ENCODE data around the gene LGALS7. TPM values are rescaled to one million over a fixed set of nuclear protein-coding genes. Genes with fewer than 3 reads are reported as not detected.
"Not testable (repeated sequence)": the region's sequence is repeated elsewhere in the genome, so short reads cannot be mapped to it uniquely, and the experiment has no call there.

Gene LGALS7
- total and polyA plus RNA-seq, 5 donors from 2014 or later, result not detected

- Mint-ChIP-seq H3K4me1 (peaks cover 0 to 5% (median 4%) of the 10 kb centered on the region in 4 donors), H3K27ac (no peak overlapping the region), H3K27me3 (no peaks in the 10 kb centered on the region), H3K4me3 (peak overlapping the region in 1 of 4 donors; percentile 30), H3K9me3 (peaks cover 0 to 2% (median 0%) of the 10 kb centered on the region in 7 donors), H3K36me3 (no peaks in the 10 kb centered on the region)
- Histone ChIP-seq H3K4me1 (ENCODE audit: control insufficient read depth, insufficient read depth, low read length, poor library complexity, severe bottlenecking) (peaks cover 8% of the 10 kb centered on the region), H3K27ac (ENCODE audit: insufficient read depth, low read length, poor library complexity, severe bottlenecking) (no peak overlapping the region), H3K4me3 (ENCODE audit: low read depth, low read length) (no peak overlapping the region), H3K27me3 (ENCODE audit: control insufficient read depth, insufficient read depth, low read length) (no peaks in the 10 kb centered on the region), H3K36me3 (ENCODE audit: control insufficient read depth, insufficient read depth, low read length) (no peaks in the 10 kb centered on the region), H3K9me3 (ENCODE audit: control insufficient read depth in 2 of 2, low read length in 2 of 2) (no peaks in the 10 kb centered on the region)
- no peak for ATAC-seq (ENCODE audit: low read depth in 2 of 2)
- no peak for DNase-seq
These were observed 22.2 kb upstream of the LGALS7 start for GRCh38 chr19:38795549-38795948.

- H3K27ac ChIP-seq (ENCODE audit: insufficient read depth, low read length, poor library complexity, severe bottlenecking), result no peak overlapping the region
- ATAC-seq (ENCODE audit: low read depth in 2 of 2) (no peak), DNase-seq (no peak)
- Mint-ChIP-seq H3K4me3 (peak overlapping the region in 2 of 4 donors; percentile 73 to 76), H3K9me3 (peaks cover 0 to 2% (median 0%) of the 10 kb centered on the region in 7 donors), H3K4me1 (peaks cover 0 to 5% (median 4%) of the 10 kb centered on the region in 4 donors), H3K36me3 (no peaks in the 10 kb centered on the region), H3K27me3 (no peaks in the 10 kb centered on the region), H3K27ac (peak overlapping the region in 2 of 3 donors; percentile 77 to 83)
- H3K4me1 ChIP-seq (ENCODE audit: control insufficient read depth, insufficient read depth, low read length, poor library complexity, severe bottlenecking), result peaks cover 8% of the 10 kb centered on the region
- H3K4me3 ChIP-seq (ENCODE audit: low read depth, low read length), result no peak overlapping the region
- H3K9me3 ChIP-seq (ENCODE audit: control insufficient read depth in 2 of 2, low read length in 2 of 2), result no peaks in the 10 kb centered on the region
- no peaks in the 10 kb centered on the region for H3K36me3 ChIP-seq (ENCODE audit: control insufficient read depth, insufficient read depth, low read length)
- no peaks in the 10 kb centered on the region for H3K27me3 ChIP-seq (ENCODE audit: control insufficient read depth, insufficient read depth, low read length)
These were observed 20.4 kb upstream of the LGALS7 start for GRCh38 chr19:38793671-38794070.

GRCh38 chr19:38793177-38793576 lies 19.9 kb upstream of the LGALS7 start:
- Histone ChIP-seq H3K4me1 (ENCODE audit: control insufficient read depth, insufficient read depth, low read length, poor library complexity, severe bottlenecking) (peaks cover 8% of the 10 kb centered on the region), H3K9me3 (ENCODE audit: control insufficient read depth in 2 of 2, low read length in 2 of 2) (no peaks in the 10 kb centered on the region), H3K27me3 (ENCODE audit: control insufficient read depth, insufficient read depth, low read length) (no peaks in the 10 kb centered on the region), H3K36me3 (ENCODE audit: control insufficient read depth, insufficient read depth, low read length) (no peaks in the 10 kb centered on the region), H3K4me3 (ENCODE audit: low read depth, low read length) (no peak overlapping the region), H3K27ac (ENCODE audit: insufficient read depth, low read length, poor library complexity, severe bottlenecking) (no peak overlapping the region)
- H3K4me1 Mint-ChIP-seq, result peaks cover 0 to 5% (median 4%) of the 10 kb centered on the region in 4 donors
- peak overlapping the region in 1 of 3 donors; percentile 77 for H3K27ac Mint-ChIP-seq
- H3K9me3 Mint-ChIP-seq, result peaks cover 0 to 2% (median 0%) of the 10 kb centered on the region in 7 donors
- DNase-seq, result peak in 1 of 3 donors; percentile 12
- H3K27me3 Mint-ChIP-seq, result no peaks in the 10 kb centered on the region
- H3K36me3 Mint-ChIP-seq, result no peaks in the 10 kb centered on the region
- no peak for ATAC-seq (ENCODE audit: low read depth in 2 of 2)
- H3K4me3 Mint-ChIP-seq, result peak overlapping the region; percentile 61 to 76 (median 66)

GRCh38 chr19:38792250-38793111 lies 19.2 kb upstream of the LGALS7 start:
- peak overlapping the region; percentile 61 to 76 (median 66) for H3K4me3 Mint-ChIP-seq
- H3K27ac Mint-ChIP-seq, result peak overlapping the region in 1 of 3 donors; percentile 77
- no peaks in the 10 kb centered on the region for H3K27me3 ChIP-seq (ENCODE audit: control insufficient read depth, insufficient read depth, low read length)
- ATAC-seq (ENCODE audit: low read depth in 2 of 2) (peak in 1 of 2 donors; percentile 21), DNase-seq (peak; percentile 21 to 55 (median 23))
- no peak overlapping the region for H3K4me3 ChIP-seq (ENCODE audit: low read depth, low read length)
- peaks cover 8% of the 10 kb centered on the region for H3K4me1 ChIP-seq (ENCODE audit: control insufficient read depth, insufficient read depth, low read length, poor library complexity, severe bottlenecking)
- H3K36me3 Mint-ChIP-seq, result no peaks in the 10 kb centered on the region
- no peaks in the 10 kb centered on the region for H3K27me3 Mint-ChIP-seq
- no peaks in the 10 kb centered on the region for H3K9me3 ChIP-seq (ENCODE audit: control insufficient read depth in 2 of 2, low read length in 2 of 2)
- H3K9me3 Mint-ChIP-seq, result peaks cover 0 to 2% (median 0%) of the 10 kb centered on the region in 7 donors
- no peak overlapping the region for H3K27ac ChIP-seq (ENCODE audit: insufficient read depth, low read length, poor library complexity, severe bottlenecking)
- H3K4me1 Mint-ChIP-seq, result peaks cover 0 to 5% (median 4%) of the 10 kb centered on the region in 4 donors
- H3K36me3 ChIP-seq (ENCODE audit: control insufficient read depth, insufficient read depth, low read length), result no peaks in the 10 kb centered on the region

GRCh38 chr19:38791451-38792064 lies 18.2 kb upstream of the LGALS7 start:
- H3K36me3 Mint-ChIP-seq; H3K4me1 Mint-ChIP-seq; H3K36me3 ChIP-seq (ENCODE audit: control insufficient read depth, insufficient read depth, low read length); H3K27me3 ChIP-seq (ENCODE audit: control insufficient read depth, insufficient read depth, low read length); H3K4me3 ChIP-seq (ENCODE audit: low read depth, low read length); H3K27me3 Mint-ChIP-seq; H3K27ac Mint-ChIP-seq; H3K27ac ChIP-seq (ENCODE audit: insufficient read depth, low read length, poor library complexity, severe bottlenecking); H3K9me3 Mint-ChIP-seq; DNase-seq; H3K4me1 ChIP-seq (ENCODE audit: control insufficient read depth, insufficient read depth, low read length, poor library complexity, severe bottlenecking); H3K9me3 ChIP-seq (ENCODE audit: control insufficient read depth in 2 of 2, low read length in 2 of 2); H3K4me3 Mint-ChIP-seq: not testable (repeated sequence)
- peak; percentile 89 to 93 for ATAC-seq (ENCODE audit: low read depth in 2 of 2)

- not testable (repeated sequence) for H3K4me1 Mint-ChIP-seq; H3K27ac ChIP-seq (ENCODE audit: insufficient read depth, low read length, poor library complexity, severe bottlenecking); H3K9me3 Mint-ChIP-seq; H3K4me3 Mint-ChIP-seq; H3K4me3 ChIP-seq (ENCODE audit: low read depth, low read length); H3K27me3 Mint-ChIP-seq; H3K4me1 ChIP-seq (ENCODE audit: control insufficient read depth, insufficient read depth, low read length, poor library complexity, severe bottlenecking); H3K27ac Mint-ChIP-seq; H3K36me3 ChIP-seq (ENCODE audit: control insufficient read depth, insufficient read depth, low read length); H3K9me3 ChIP-seq (ENCODE audit: control insufficient read depth in 2 of 2, low read length in 2 of 2); H3K27me3 ChIP-seq (ENCODE audit: control insufficient read depth, insufficient read depth, low read length); H3K36me3 Mint-ChIP-seq; ATAC-seq (ENCODE audit: low read depth in 2 of 2)
- DNase-seq, result peak in 1 of 3 donors; percentile 12
These were observed 17.4 kb upstream of the LGALS7 start for GRCh38 chr19:38790507-38791403.

- Histone ChIP-seq H3K9me3 (ENCODE audit: control insufficient read depth in 2 of 2, low read length in 2 of 2) (no peaks in the 10 kb centered on the region), H3K4me3 (ENCODE audit: low read depth, low read length) (no peak within 1 kb of the TSS), H3K4me1 (ENCODE audit: control insufficient read depth, insufficient read depth, low read length, poor library complexity, severe bottlenecking) (peaks cover 8% of the 10 kb centered on the region), H3K36me3 (ENCODE audit: control insufficient read depth, insufficient read depth, low read length) (no peaks in the 10 kb centered on the region), H3K27me3 (ENCODE audit: control insufficient read depth, insufficient read depth, low read length) (no peaks in the 10 kb centered on the region), H3K27ac (ENCODE audit: insufficient read depth, low read length, poor library complexity, severe bottlenecking) (no peak within 1 kb of the TSS)
- ATAC-seq (ENCODE audit: low read depth in 2 of 2) (no peak), DNase-seq (no peak)
- Mint-ChIP-seq H3K4me1 (peaks cover 0 to 5% (median 4%) of the 10 kb centered on the region in 4 donors), H3K27ac (peak within 1 kb of the TSS in 1 of 3 donors; percentile 83), H3K9me3 (no peaks in the 10 kb centered on the region), H3K27me3 (peaks cover 4% of the 10 kb centered on the region), H3K4me3 (no peak within 1 kb of the TSS), H3K36me3 (no peaks in the 10 kb centered on the region)
These were observed 15.3 kb upstream of the LGALS7 start, which contains the start of gene LGALS7B for GRCh38 chr19:38788478-38789243. Gene LGALS7B, plus strand, starts transcription at chr19:38789200. Its CDS starts 27 bp downstream, at chr19:38789227.
